ENCODE data around the gene NACC2.

NACC2 gene

DNA sequence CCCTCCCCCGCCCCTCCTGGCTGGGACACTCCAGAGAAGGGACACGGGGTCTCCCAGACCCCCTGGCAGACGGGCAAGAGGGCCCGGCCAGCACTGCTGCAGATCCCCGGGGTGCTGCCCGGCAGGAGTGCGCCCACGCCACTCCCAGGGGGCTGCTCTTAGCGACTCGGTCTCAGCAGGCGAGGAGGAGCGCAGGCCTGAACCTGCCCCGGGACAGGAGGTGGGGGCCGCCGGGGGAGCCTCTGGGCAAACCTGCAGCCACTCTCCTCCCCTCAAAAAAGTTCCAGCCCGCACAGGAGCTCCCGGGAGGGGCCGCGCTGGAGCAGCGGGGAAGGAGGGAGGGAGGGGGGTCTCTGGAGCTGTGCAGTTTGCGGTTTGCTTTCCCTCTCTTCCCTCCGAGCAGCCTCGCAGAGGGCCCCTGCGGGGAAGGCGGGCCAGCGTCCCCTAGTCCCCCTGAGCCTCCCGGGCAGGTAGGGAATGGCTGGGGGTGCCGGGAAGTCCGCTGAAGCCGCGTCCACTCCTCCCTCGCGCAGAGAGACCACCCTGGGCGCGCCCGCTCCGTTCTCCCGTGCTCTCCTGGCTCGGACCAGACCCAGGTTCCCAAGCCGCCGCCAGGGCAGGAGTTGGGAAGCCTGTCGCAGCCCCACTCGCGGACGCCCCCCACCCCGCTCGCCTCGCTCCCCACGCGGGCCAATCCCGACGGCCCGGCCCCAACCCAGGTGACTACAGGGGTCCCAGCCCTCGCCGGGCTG lies 44.2 kb downstream of the NACC2 start (continued):
- peak; percentile 96 for TF ChIP-seq ZNF398 (tag by site-specific recombination; IDR thresholded peaks at IDR 0.05)
- no peak for TF ChIP-seq ZNF670 (tag by site-specific recombination; IDR thresholded peaks at IDR 0.05; ENCODE audit: low read depth)
- no peak for TF ChIP-seq ZNF274 (IDR thresholded peaks at IDR 0.05; ENCODE audit: low read length)
- TF ChIP-seq ZNF274 (tag by site-specific recombination; IDR thresholded peaks at IDR 0.05; ENCODE audit: borderline replicate concordance): no peak
- TF ChIP-seq ZNF639 (tag by site-specific recombination; IDR thresholded peaks at IDR 0.05): no peak
- no peak for TF ChIP-seq SCRT2 (tag by site-specific recombination; IDR thresholded peaks at IDR 0.05)
- no peak; the same call in 1 of the 2 replicates for TF ChIP-seq ZNF449 (tag by site-specific recombination; IDR thresholded peaks at IDR 0.05)
- TF ChIP-seq SALL2 (tag by site-specific recombination; IDR thresholded peaks at IDR 0.05; ENCODE audit: borderline replicate concordance): no peak
- no peak for TF ChIP-seq ZNF426 (tag by site-specific recombination; IDR thresholded peaks at IDR 0.05)
- TF ChIP-seq, protein P1, sequence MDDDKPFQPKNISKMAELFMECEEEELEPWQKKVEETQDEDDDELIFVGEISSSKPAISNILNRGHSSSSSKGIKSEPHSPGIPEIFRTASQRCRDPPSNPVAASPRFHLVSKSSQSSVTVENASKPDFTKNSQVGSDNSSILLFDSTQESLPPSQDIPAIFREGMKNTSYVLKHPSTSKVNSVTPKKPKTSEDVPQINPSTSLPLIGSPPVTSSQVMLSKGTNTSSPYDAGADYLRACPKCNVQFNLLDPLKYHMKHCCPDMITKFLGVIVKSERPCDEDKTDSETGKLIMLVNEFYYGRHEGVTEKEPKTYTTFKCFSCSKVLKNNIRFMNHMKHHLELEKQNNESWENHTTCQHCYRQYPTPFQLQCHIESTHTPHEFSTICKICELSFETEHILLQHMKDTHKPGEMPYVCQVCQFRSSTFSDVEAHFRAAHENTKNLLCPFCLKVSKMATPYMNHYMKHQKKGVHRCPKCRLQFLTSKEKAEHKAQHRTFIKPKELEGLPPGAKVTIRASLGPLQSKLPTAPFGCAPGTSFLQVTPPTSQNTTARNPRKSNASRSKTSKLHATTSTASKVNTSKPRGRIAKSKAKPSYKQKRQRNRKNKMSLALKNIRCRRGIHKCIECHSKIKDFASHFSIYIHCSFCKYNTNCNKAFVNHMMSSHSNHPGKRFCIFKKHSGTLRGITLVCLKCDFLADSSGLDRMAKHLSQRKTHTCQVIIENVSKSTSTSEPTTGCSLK (tag by site-specific recombination; IDR thresholded peaks at IDR 0.05): no peak
- no peak for TF ChIP-seq ZNF548 (tag by site-specific recombination; IDR thresholded peaks at IDR 0.05)
- no peak for TF ChIP-seq ZNF26 (tag by site-specific recombination; IDR thresholded peaks at IDR 0.05)
- TF ChIP-seq ZNF239 (tag by site-specific recombination; IDR thresholded peaks at IDR 0.05): no peak
- peak; percentile 85 for TF ChIP-seq ZBTB20 (tag by site-specific recombination; IDR thresholded peaks at IDR 0.05)
- TF ChIP-seq GLIS2 (tag by site-specific recombination; IDR thresholded peaks at IDR 0.05): peak; percentile 92
- no peak for TF ChIP-seq ZNF121 (tag by site-specific recombination; IDR thresholded peaks at IDR 0.05)
- TF ChIP-seq ZNF138 (tag by site-specific recombination; IDR thresholded peaks at IDR 0.05; ENCODE audit: borderline replicate concordance): no peak
- TF ChIP-seq ZNF248 (tag by site-specific recombination; IDR thresholded peaks at IDR 0.05): no peak
- TF ChIP-seq ZNF645 (tag by site-specific recombination; IDR thresholded peaks at IDR 0.05): no peak
- TF ChIP-seq KLF8 (tag by site-specific recombination; IDR thresholded peaks at IDR 0.05): no peak
- TF ChIP-seq ZNF514 (tag by site-specific recombination; IDR thresholded peaks at IDR 0.05): no peak
- TF ChIP-seq, protein P2, sequence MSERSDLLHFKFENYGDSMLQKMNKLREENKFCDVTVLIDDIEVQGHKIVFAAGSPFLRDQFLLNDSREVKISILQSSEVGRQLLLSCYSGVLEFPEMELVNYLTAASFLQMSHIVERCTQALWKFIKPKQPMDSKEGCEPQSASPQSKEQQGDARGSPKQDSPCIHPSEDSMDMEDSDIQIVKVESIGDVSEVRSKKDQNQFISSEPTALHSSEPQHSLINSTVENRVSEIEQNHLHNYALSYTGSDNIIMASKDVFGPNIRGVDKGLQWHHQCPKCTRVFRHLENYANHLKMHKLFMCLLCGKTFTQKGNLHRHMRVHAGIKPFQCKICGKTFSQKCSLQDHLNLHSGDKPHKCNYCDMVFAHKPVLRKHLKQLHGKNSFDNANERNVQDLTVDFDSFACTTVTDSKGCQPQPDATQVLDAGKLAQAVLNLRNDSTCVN (tag by site-specific recombination; optimal IDR thresholded peaks at IDR 0.05): no peak
- TF ChIP-seq ZNF19 (tag by site-specific recombination; IDR thresholded peaks at IDR 0.05; ENCODE audit: low read depth): no peak
- no peak for TF ChIP-seq HOXD13 (CRISPR knock-in tag; IDR thresholded peaks at IDR 0.05; ENCODE audit: borderline replicate concordance)
- no peak for TF ChIP-seq GFI1B (tag by site-specific recombination; IDR thresholded peaks at IDR 0.05)
- TF ChIP-seq ZNF473 (tag by site-specific recombination; IDR thresholded peaks at IDR 0.05): no peak
- no peak for TF ChIP-seq ZNF202 (tag by site-specific recombination; IDR thresholded peaks at IDR 0.05; ENCODE audit: borderline replicate concordance)
- peak; percentile 30 for TF ChIP-seq ZNF335 (tag by site-specific recombination; conservative IDR thresholded peaks at IDR 0.05)

Measured in HEK293 (cell line).